Progenitor cell of endocrine pancreas (in vitro differentiated cells): Measurements from ENCODE around the gene ADARB2. TPM values are rescaled to one million over a fixed set of nuclear protein-coding genes. Genes with fewer than 3 reads are reported as not detected.

Experiments used
- DNase-seq: peaks from one replicate; pipeline ENCODE4 v3.0.0; 2021; ENCODE audit warnings: low spot score; ENCODE audit not compliant: unreplicated experiment
- H3K27ac Mint-ChIP-seq: 2 replicates; pipeline ENCODE4 v1.8.0; 2021; ENCODE audit warnings: mild to moderate bottlenecking, moderate library complexity, mixed read lengths
- H3K27me3 Mint-ChIP-seq: 2 replicates; pipeline ENCODE4 v1.8.0; 2021; ENCODE audit warnings: mixed read lengths
- H3K36me3 Mint-ChIP-seq: 2 replicates; pipeline ENCODE4 v1.8.0; 2022; ENCODE audit warnings: mixed read lengths; ENCODE audit not compliant: insufficient read depth
- H3K4me1 Mint-ChIP-seq: 2 replicates; pipeline ENCODE4 v1.8.0; 2021; ENCODE audit warnings: low read depth, mixed read lengths
- H3K4me3 Mint-ChIP-seq: 2 replicates; pipeline ENCODE4 v1.8.0; 2021; ENCODE audit warnings: low read depth, mild to moderate bottlenecking, moderate library complexity, mixed read lengths
- H3K9me3 Mint-ChIP-seq: 2 replicates; pipeline ENCODE4 v1.8.0; 2021; ENCODE audit warnings: low read depth, mixed read lengths
- total RNA-seq: library from RNA; stranded (reverse); gene quantifications from 2 replicates; pipeline ENCODE4 v1.2.1, GENCODE V29; 2021
- TF ChIP-seq, protein P1 (sequence below): fragments of 200-600 bp; sonication (generic); IDR thresholded peaks from one replicate; pipeline ENCODE4 v1.5.0; 2021; ENCODE audit warnings: antibody characterized with exemption, mild to moderate bottlenecking; ENCODE audit not compliant: unreplicated experiment

Gene ADARB2
- total RNA-seq, 1 donor from 2014 or later: 1.3 TPM

DNA sequence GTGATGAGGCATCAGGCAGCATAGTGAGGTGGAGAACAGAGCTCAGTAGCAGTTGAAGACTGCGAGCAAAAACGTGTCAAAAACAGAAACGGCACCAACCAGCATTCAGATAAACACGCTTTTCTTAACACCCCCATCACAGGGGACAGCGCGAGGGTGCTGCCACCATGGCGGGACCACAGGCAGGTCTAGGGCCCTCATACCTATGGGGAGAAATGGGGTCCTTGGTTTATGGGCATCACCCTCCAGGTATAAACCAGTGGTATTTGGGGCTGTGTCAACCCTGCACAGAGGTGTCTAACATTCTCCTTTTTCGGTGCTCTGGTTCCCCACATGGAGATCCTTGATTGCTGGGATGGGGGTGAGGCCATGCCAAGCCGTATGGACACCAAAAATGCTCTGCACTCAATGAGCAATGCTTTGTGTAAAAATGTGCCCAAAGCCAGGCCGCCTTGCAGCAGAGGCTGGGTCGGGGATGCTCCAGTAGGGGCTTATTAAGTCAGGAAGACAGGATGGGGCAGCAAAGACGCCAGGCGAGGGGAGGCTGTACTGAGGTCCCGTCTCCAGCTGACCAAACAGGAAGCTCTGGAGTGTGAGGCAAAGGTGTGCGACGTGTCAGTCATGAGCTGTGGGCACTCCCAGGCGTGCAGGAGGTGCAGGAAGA, 489.6 kb downstream of the ADARB2 start:
- H3K4me3 Mint-ChIP-seq: no peak overlapping the region
- no peaks in the 10 kb centered on the region for H3K36me3 Mint-ChIP-seq
- DNase-seq: no peak
- TF ChIP-seq, protein P1, sequence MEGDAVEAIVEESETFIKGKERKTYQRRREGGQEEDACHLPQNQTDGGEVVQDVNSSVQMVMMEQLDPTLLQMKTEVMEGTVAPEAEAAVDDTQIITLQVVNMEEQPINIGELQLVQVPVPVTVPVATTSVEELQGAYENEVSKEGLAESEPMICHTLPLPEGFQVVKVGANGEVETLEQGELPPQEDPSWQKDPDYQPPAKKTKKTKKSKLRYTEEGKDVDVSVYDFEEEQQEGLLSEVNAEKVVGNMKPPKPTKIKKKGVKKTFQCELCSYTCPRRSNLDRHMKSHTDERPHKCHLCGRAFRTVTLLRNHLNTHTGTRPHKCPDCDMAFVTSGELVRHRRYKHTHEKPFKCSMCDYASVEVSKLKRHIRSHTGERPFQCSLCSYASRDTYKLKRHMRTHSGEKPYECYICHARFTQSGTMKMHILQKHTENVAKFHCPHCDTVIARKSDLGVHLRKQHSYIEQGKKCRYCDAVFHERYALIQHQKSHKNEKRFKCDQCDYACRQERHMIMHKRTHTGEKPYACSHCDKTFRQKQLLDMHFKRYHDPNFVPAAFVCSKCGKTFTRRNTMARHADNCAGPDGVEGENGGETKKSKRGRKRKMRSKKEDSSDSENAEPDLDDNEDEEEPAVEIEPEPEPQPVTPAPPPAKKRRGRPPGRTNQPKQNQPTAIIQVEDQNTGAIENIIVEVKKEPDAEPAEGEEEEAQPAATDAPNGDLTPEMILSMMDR: no peak
- H3K27me3 Mint-ChIP-seq: no peaks in the 10 kb centered on the region
- H3K9me3 Mint-ChIP-seq: no peaks in the 10 kb centered on the region
- no peaks in the 10 kb centered on the region for H3K4me1 Mint-ChIP-seq
- no peak overlapping the region for H3K27ac Mint-ChIP-seq

DNA sequence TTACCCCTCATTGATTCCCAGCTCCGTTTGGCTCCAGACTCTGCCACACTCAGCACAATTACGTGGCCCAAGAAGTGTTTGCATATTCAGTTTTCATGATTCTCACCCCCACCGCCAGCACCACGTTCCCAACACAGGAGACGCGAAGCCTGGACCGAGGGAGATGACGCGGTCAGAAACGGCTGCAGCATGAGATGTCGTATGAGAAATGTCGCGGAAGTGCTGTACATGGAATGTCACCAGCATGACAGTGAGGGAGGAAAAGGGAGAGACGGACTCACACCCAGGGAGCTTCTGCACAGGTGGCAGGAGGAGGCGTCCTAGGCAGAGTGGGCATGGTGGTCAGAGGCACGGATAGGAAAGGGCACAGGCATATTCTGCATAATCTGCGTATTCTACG, 492.8 kb downstream of the ADARB2 start:
- no peak for DNase-seq
- TF ChIP-seq, protein P1: no peak
- H3K27me3 Mint-ChIP-seq: peaks cover 3% of the 10 kb centered on the region
- no peaks in the 10 kb centered on the region for H3K36me3 Mint-ChIP-seq
- no peak overlapping the region for H3K4me3 Mint-ChIP-seq
- peaks cover 2% of the 10 kb centered on the region for H3K4me1 Mint-ChIP-seq
- no peak overlapping the region for H3K27ac Mint-ChIP-seq
- no peaks in the 10 kb centered on the region for H3K9me3 Mint-ChIP-seq

DNA sequence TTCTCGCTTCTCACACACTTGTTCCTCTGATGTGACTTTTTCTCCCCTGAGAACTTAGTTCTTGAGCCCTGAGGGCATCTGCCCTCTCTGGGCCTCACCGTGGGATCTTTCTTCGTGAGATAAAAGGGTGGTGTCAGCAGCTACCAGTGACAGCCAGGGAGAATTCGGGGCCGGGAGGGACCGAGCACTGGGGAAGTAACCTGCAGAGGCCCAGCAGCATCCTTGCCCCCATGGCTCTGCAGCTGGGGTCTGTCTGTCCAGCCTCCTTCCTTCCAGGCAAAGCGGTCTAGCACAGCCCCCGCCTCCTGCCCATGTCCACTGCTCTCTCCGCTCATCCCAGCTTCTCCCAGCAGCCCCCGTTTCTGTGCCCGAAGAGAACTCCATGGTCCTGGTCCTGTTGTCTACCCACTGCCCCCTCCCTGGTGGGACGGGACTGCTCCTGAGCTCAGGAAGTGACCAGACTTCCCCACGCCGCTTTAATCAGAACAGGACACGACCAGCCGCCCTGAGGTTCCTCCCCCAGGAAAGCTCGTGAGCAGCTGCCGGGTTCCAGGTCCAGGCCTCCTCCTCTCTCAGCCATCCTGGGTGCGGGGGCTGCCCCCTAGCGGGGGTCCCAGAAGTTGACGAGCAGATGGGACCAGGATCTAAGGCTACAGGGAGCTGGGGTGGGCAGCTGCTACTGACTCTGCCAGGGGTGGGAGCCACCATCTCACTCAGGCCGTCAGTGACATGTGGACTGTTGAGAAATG, 493.7 kb downstream of the ADARB2 start:
- Mint-ChIP-seq H3K36me3 (no peaks in the 10 kb centered on the region), H3K9me3 (no peaks in the 10 kb centered on the region), H3K27me3 (peaks cover 3% of the 10 kb centered on the region), H3K4me3 (no peak overlapping the region), H3K4me1 (peaks cover 2% of the 10 kb centered on the region), H3K27ac (no peak overlapping the region)
- no peak for DNase-seq
- TF ChIP-seq, protein P1: peak; percentile 16

DNA sequence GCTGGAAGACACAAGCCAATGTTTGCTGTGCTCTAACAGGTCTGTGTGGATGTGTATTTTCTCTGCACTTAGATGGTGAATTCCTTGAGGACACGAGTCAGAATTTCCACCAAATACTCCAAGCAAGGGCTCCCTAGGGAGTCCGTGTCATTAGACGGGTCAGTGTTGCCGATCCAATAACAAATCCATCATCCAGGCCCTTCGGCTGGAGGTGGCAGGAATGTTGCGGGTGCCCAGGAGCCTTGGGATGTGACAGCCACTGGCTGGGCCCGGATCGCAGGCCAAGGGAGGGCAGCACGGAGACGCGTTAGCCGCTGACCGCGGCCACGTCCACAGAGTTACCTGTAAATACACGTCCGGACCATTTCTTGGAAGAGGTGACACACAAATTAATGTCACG, 494.4 kb downstream of the ADARB2 start:
- Mint-ChIP-seq H3K9me3 (no peaks in the 10 kb centered on the region), H3K4me1 (peaks cover 2% of the 10 kb centered on the region), H3K27me3 (peaks cover 3% of the 10 kb centered on the region), H3K27ac (peak overlapping the region; percentile 76), H3K36me3 (no peaks in the 10 kb centered on the region), H3K4me3 (no peak overlapping the region)
- TF ChIP-seq, protein P1: no peak
- DNase-seq: no peak

DNA sequence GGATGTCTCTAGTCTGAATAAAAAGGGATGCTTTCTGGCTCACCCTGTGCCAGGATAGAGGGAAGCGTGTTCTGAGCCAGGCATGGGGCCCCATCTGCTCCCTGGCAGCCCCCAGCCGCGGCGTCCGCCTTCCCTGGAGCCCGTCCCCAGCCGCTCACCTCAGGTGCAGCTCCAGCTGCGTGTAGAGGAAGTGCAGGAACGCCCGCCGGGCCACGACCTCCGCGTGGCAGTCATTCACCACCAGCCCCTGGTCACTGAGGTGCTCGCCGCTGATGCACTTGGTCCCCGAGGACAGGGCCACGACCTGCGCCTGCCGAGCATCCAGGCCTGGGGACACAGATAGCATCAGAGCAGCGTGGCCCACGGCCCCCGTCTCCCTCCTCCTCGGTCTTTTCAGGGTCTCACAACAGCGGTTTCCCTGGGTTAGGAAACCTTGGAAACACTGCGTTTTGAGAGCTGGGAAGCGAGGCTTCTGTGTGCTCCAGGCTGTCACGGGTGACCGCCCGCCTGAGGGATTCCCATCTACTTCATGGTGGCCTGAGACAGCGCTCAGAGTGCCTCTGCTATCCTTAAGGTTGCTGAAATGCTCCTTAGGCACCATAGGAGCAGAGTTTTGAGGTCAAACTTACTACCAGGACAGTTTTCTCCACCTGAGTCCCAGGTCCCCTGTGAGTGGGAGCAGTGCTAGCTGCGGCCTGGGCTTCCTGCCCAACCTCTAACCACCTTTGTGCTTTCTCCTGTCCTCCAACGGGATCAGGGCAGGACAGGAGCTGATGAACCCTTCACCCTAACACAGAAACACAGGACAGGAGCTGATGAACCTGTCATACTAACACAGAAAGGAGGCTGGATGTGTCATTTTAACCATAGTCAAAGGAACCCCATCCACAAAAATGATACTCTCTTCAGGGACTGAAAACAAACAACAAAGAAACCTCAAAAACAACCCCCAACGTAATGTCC, 495.1 kb downstream of the ADARB2 start:
- Mint-ChIP-seq H3K4me1 (peaks cover 2% of the 10 kb centered on the region), H3K9me3 (no peaks in the 10 kb centered on the region), H3K27ac (peak overlapping the region; percentile 76), H3K27me3 (peaks cover 3% of the 10 kb centered on the region), H3K4me3 (no peak overlapping the region), H3K36me3 (no peaks in the 10 kb centered on the region)
- TF ChIP-seq, protein P1: no peak
- DNase-seq: no peak
